Mesothelial cell of epicardium (in vitro differentiated cells): Measurements from ENCODE around the gene EREG. TPM values are rescaled to one million over a fixed set of nuclear protein-coding genes. Genes with fewer than 3 reads are reported as not detected.

Experiments used
- DNase-seq, 2 experiments: peaks; one replicate each; pipeline ENCODE4 v3.0.0; 2021; ENCODE audit warnings: low spot score in 2 of 2; ENCODE audit not compliant: unreplicated experiment in 2 of 2
- H3K27ac Mint-ChIP-seq: 2 replicates; pipeline ENCODE4 v1.8.0; 2021; ENCODE audit warnings: mixed read lengths
- H3K27me3 Mint-ChIP-seq: 2 replicates; pipeline ENCODE4 v1.8.0; 2021; ENCODE audit warnings: low read depth, mixed read lengths
- H3K36me3 Mint-ChIP-seq: 2 replicates; pipeline ENCODE4 v1.8.0; 2021; ENCODE audit warnings: mixed read lengths
- H3K4me1 Mint-ChIP-seq: 2 replicates; pipeline ENCODE4 v1.8.0; 2021; ENCODE audit warnings: mixed read lengths
- H3K4me3 Mint-ChIP-seq: 2 replicates; pipeline ENCODE4 v1.8.0; 2021; ENCODE audit warnings: mild to moderate bottlenecking, moderate library complexity, mixed read lengths
- H3K9me3 Mint-ChIP-seq: 2 replicates; pipeline ENCODE4 v1.8.0; 2021; ENCODE audit warnings: mixed read lengths
- total RNA-seq: library from RNA; stranded (reverse); gene quantifications from 3 replicates; pipeline ENCODE4 v1.2.1, GENCODE V29; 2021
- TF ChIP-seq, protein P1 (sequence below): fragments of 200-600 bp; sonication (generic); IDR thresholded peaks from one replicate; pipeline ENCODE4 v1.5.0; 2021; ENCODE audit warnings: antibody characterized with exemption; ENCODE audit not compliant: unreplicated experiment

Gene EREG
- total RNA-seq, 1 donor from 2014 or later: 0.22 TPM

DNA sequence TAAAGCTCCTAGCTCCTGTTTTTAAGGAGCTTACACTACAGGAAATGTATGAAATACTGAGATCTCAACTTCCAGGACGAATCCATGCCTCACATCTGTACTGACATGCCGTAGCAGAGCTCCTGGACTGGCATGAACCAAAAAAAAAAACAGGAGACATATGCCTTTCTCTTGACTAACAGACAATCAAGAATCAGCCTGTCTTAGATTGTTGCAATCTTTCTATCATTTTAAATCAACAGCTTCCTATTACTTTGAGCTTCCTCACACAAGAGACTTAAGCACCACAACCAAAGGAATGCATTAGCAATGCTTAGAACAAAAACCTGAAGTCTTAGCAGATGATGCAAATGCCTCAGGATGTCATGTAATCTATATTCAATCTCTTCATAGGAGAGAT, 45.3 kb downstream of the EREG start:
- TF ChIP-seq, protein P1, sequence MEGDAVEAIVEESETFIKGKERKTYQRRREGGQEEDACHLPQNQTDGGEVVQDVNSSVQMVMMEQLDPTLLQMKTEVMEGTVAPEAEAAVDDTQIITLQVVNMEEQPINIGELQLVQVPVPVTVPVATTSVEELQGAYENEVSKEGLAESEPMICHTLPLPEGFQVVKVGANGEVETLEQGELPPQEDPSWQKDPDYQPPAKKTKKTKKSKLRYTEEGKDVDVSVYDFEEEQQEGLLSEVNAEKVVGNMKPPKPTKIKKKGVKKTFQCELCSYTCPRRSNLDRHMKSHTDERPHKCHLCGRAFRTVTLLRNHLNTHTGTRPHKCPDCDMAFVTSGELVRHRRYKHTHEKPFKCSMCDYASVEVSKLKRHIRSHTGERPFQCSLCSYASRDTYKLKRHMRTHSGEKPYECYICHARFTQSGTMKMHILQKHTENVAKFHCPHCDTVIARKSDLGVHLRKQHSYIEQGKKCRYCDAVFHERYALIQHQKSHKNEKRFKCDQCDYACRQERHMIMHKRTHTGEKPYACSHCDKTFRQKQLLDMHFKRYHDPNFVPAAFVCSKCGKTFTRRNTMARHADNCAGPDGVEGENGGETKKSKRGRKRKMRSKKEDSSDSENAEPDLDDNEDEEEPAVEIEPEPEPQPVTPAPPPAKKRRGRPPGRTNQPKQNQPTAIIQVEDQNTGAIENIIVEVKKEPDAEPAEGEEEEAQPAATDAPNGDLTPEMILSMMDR: no peak
- DNase-seq: no peak
- Mint-ChIP-seq H3K4me3 (no peak overlapping the region), H3K9me3 (no peaks in the 10 kb centered on the region), H3K27ac (peak overlapping the region; percentile 84), H3K27me3 (no peaks in the 10 kb centered on the region), H3K36me3 (no peaks in the 10 kb centered on the region), H3K4me1 (peaks cover 62% of the 10 kb centered on the region)

DNA sequence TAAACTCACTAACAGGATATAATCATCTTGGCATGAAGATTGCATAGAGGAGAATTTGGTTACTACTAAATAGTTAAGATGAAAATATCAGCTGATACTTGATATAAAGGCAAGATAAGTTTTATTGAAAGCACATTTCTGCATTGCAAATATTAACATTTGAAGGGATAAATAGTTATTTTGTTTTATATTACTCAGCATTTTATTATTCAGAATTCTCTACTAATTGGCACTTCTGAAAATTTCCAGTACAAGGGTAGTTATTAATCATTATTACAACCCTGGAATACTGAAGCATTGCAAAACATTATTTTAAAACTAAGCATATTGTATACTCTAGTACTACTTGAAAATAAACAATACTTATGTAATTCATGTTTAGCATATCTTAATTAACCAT, 47.3 kb downstream of the EREG start:
- Mint-ChIP-seq H3K27ac (peak overlapping the region; percentile 43), H3K9me3 (no peaks in the 10 kb centered on the region), H3K4me1 (peaks cover 64% of the 10 kb centered on the region), H3K4me3 (no peak overlapping the region), H3K27me3 (no peaks in the 10 kb centered on the region), H3K36me3 (no peaks in the 10 kb centered on the region)
- no peak for DNase-seq
- TF ChIP-seq, protein P1: no peak

DNA sequence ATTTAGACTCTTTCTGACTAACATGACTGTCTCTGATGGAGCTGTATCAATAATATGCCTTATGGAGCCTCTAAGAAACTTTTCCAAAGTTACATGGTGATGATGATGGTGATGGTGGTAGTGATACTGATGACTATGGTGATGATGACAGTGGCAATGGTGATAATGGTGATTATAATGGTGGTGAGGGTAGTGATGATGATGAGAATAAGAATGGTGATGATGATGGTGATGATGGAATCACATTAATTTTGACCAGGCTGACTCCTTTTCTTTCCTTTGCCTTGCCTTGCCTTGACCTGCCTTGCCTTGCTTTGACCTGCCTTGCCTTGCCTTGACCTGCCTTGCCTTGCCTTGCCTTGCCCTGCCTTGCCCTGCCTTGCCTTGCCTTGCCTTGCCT, 48.3 kb downstream of the EREG start:
- H3K4me1 Mint-ChIP-seq: peaks cover 55% of the 10 kb centered on the region
- H3K4me3 Mint-ChIP-seq: no peak overlapping the region
- TF ChIP-seq, protein P1: no peak
- H3K9me3 Mint-ChIP-seq: no peaks in the 10 kb centered on the region
- DNase-seq: no peak
- H3K27me3 Mint-ChIP-seq: no peaks in the 10 kb centered on the region
- no peak overlapping the region for H3K27ac Mint-ChIP-seq
- no peaks in the 10 kb centered on the region for H3K36me3 Mint-ChIP-seq

DNA sequence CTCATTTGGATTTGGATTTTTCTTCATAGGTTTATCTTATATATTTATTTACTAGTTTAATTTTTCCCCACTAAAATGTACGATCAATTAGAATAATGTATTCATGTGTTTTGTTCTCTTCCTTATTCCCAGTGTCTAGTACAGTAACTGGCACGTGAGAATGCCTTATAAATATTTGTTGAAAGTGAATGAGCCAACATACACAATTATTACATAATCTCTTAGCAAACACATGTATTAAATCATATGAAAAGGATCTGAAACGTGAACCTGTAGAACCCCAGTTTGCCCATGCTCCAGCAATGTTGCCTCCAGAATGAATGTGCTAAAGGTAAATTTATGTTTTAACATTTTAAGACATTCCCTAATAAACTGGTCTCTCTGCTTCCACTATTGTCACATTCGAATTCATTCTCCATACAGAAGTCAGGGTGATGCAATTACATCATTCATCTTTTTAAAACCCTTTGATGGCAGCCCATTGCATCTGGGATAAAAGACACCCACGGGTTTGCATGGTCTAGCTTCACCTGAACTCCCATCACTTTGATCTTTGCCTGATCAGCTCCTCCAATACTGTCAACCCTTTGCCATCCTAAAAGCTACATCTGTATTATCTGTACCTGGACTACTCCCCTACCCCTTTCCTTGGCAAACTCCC, 49.3 kb downstream of the EREG start:
- Mint-ChIP-seq H3K36me3 (no peaks in the 10 kb centered on the region), H3K27me3 (no peaks in the 10 kb centered on the region), H3K4me3 (no peak overlapping the region), H3K27ac (no peak overlapping the region), H3K9me3 (peaks cover 4% of the 10 kb centered on the region), H3K4me1 (peaks cover 48% of the 10 kb centered on the region)
- DNase-seq: no peak
- TF ChIP-seq, protein P1: no peak

DNA sequence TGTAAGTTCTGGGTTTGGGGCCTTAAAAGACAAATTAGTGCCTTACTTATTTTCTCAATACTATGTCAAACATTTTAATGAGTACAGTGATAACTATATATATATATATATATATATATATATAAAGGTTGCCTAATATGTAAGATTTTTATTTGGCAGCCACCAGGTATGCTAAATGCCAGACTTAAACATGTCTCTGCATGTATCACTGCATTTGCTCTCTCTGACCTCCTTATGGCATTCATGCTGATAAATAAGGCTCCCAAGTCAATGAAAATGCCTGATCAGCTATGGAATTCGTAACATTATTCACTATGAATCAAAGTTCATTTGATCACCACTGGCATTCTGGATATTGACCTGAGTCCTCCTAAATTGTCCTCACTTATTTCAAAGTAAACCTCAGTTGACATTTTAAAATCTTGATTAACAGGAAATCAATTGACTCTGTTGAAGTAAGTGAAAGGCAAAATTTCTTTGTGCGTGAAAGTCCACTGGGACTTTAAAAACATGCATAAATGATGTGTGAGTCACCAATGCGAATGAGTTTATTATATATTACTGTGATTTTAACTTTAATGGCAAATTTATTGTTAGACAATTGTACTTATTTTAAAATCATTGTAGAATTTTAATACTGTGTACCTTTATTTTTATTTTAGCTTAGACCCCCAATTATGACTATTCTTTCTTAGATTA, 50.8 kb downstream of the EREG start:
- DNase-seq: no peak
- Mint-ChIP-seq H3K27ac (no peak overlapping the region), H3K4me1 (peaks cover 37% of the 10 kb centered on the region), H3K27me3 (no peaks in the 10 kb centered on the region), H3K9me3 (peaks cover 4% of the 10 kb centered on the region), H3K36me3 (no peaks in the 10 kb centered on the region), H3K4me3 (no peak overlapping the region)
- TF ChIP-seq, protein P1: no peak
